HG02938 (cell line): ENCODE data around the gene PACSIN1.
A peak's percentile ranks its signal among the peaks of the same experiment; 100 is the strongest.

Experiments used
- ATAC-seq: cut with Tn5 transposase; IDR thresholded peaks from one replicate; pipeline ENCODE4 v1.9.1; 2021; ENCODE audit warnings: mild to moderate bottlenecking, moderate library complexity; ENCODE audit not compliant: unreplicated experiment

The PACSIN1 gene, protein sequence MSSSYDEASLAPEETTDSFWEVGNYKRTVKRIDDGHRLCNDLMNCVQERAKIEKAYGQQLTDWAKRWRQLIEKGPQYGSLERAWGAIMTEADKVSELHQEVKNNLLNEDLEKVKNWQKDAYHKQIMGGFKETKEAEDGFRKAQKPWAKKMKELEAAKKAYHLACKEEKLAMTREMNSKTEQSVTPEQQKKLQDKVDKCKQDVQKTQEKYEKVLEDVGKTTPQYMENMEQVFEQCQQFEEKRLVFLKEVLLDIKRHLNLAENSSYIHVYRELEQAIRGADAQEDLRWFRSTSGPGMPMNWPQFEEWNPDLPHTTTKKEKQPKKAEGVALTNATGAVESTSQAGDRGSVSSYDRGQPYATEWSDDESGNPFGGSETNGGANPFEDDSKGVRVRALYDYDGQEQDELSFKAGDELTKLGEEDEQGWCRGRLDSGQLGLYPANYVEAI

GRCh38 chr6:34465531-34466241, at the start of gene PACSIN1:
PACSIN1 (plus strand) TSS chr6:34466076; CDS start chr6:34526306, 60,230 bp downstream.
- ATAC-seq: no peak

- no peak for ATAC-seq
Measured at GRCh38 chr6:34416877-34417371, 49.0 kb upstream of the PACSIN1 start.

- no peak for ATAC-seq
Measured at GRCh38 chr6:34418367-34418766, 47.5 kb upstream of the PACSIN1 start.

- no peak for ATAC-seq
Measured at GRCh38 chr6:34423254-34423653, 42.6 kb upstream of the PACSIN1 start.

- no peak for ATAC-seq
Measured at GRCh38 chr6:34424200-34425131, 41.4 kb upstream of the PACSIN1 start.

DNA sequence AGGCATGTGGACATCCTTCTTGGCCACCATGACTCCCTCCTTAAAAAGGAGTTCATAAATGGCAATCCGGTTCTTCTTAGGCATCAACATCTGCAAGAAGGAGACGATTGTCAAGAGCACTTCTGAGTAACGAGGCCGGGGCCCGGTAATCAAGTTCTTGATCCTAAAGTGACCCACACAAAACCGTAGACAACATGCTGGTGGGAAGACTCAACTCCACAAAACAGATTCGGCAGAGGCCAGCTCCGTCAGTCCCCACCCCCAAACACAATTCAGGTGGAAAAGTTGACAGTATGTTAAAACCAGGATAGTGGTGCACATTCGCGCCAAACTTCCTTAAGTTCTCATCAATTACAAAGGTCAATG, 40.8 kb upstream of the PACSIN1 start:
- no peak for ATAC-seq

DNA sequence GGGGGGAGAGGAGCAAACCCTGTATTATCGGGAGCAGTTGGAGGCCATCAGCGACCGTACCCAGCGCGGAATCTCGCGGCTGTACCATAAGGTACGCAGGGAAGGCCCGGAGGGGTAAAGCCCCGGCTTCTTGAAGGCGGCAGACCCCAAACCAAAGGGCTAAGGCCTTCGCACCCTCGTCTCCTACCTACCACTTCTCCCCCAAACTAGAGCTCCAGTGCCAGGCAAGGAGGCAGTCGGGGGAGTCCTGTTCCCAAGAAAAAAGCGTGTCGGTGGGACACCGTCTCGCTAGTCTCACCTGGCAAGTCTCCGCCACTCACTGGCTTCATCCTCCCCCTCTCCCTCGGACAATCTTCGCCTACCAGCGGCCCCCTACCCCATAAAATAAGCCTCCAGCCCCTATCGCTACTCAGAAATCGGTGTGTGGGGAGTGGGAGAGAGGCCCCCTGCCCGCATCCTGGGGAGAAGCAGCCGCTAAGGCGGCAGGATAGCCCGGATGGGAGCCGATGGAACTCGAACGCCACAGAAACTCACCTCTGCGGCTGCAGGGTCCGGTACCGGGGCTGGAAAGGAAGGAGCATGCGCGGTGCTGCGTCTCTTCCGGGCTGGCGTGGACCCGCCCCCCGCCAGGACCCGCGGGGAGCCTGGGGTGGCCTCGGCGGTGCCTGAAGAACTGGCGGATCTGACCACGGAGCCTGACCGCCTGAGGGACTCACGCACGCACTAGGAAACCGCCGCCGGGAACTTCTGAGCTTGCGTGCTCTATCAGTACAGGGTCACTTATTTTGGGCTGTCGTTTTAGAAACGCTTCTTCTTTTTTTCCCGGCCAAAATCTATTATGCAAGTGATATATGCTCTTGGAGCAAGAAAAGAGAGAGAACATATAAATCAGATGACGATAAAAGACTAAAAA, 40.1 kb upstream of the PACSIN1 start, which contains the start of gene RPS10:
RPS10 (minus strand) TSS at position 572 of the 913 bp plus-strand sequence. CDS start 848 bp downstream, outside the sequence.
- peak; percentile 64 for ATAC-seq

- no peak for ATAC-seq
Measured at GRCh38 chr6:34435916-34436315, 30.0 kb upstream of the PACSIN1 start.

- ATAC-seq: no peak
Measured at GRCh38 chr6:34436803-34437643, 28.9 kb upstream of the PACSIN1 start.

DNA sequence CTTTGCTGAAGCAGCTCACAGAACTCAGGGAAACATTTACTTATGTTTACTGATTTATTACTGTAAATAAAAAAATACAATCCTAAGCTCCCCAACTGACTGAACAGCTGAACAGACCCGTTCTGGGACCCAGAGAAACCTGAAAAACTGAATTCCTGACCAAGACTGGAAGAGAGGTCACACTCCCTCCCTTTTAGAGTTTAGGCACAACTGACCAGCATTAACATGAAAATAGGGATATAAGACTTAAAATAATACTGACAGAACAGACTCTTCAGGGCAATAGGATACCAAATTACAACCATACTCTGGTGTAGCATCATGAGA, 28.3 kb upstream of the PACSIN1 start:
- ATAC-seq: no peak

GRCh38 chr6:34438705-34439104, 27.2 kb upstream of the PACSIN1 start:
- no peak for ATAC-seq

GRCh38 chr6:34439442-34439841, 26.4 kb upstream of the PACSIN1 start:
- no peak for ATAC-seq

- ATAC-seq: no peak
Measured at GRCh38 chr6:34441526-34441925, 24.4 kb upstream of the PACSIN1 start.

GRCh38 chr6:34445313-34445860, 20.5 kb upstream of the PACSIN1 start:
- no peak for ATAC-seq

DNA sequence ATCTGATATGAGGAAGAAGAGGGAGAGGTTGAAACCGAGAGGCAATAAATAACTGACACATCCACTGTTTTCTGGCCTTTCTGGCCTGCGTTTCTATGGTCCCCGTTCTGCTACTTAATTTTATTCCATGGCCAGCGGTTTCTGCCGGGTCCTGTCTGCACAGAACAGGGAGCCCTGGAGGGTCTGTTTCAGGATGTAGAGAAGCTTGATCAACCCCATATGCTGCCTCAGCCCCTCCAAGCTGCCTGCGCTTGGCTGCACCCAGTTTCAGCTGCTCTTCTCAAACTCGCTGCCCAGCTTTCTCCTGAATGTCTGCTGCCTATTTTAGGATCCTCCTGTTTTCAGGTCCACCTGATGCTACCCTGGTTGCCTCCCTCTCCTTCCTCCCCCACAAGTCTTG, 18.5 kb upstream of the PACSIN1 start:
- no peak for ATAC-seq

- ATAC-seq: no peak
Measured at GRCh38 chr6:34447910-34448309, 18.0 kb upstream of the PACSIN1 start.

DNA sequence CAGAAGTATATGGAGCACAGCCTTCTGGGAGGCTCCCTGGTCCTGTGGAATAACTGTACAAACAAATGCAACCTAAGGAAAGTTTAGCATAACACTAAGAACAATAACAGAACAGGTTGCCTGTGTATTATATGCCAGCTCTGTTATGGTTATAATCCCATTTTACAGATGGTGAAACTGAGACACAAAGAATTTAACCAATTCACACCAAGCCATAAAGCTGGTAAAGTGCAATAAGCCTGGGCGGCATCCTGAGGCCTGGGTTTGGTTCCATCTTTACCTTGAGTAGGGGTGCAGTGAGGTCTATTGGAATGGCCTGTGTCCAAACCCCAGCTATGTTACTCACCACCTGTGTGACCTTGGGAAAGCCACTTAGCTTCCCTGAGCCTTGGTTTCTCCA, 14.7 kb upstream of the PACSIN1 start:
- ATAC-seq: no peak

GRCh38 chr6:34455831-34456230, 10.0 kb upstream of the PACSIN1 start:
- no peak for ATAC-seq

- ATAC-seq: no peak
Measured at GRCh38 chr6:34457382-34457741, 8.5 kb upstream of the PACSIN1 start.
